Hair follicular keratinocyte (primary cell): ENCODE results near the gene FBXO46. TPM values are rescaled to one million over a fixed set of nuclear protein-coding genes. Genes with fewer than 3 reads are reported as not detected.

ENCODE experiments used
- total RNA-seq: library from RNA; depleted of rRNA; stranded (reverse); fragments of >200 nt; gene quantifications from 2 replicates; pipeline ENCODE4 v1.2.3, GENCODE V29; 2015

Gene FBXO46
- 9.1 and 10.7 TPM in 2 replicates for total RNA-seq

GRCh38 chr19:45730368-45731288 is at the start of gene FBXO46:
TSS of gene FBXO46 (minus strand) at chr19:45730896. CDS start at chr19:45713495, 17,401 bp downstream.

GRCh38 chr19:45768984-45769782 is 38.5 kb upstream of the FBXO46 start, which contains the start of gene SIX5:
TSS of gene SIX5 (minus strand) at chr19:45769252. CDS start at chr19:45768844, 408 bp downstream.

GRCh38 chr19:45733160-45733810 is 2.6 kb upstream of the FBXO46 start, which contains the start of gene MEIOSIN:
TSS of gene MEIOSIN (plus strand) at chr19:45733439. CDS start at chr19:45735377, 1,938 bp downstream.

GRCh38 chr19:45692187-45693105 is 38.2 kb downstream of the FBXO46 start, which contains the start of gene QPCTL:
TSS of gene QPCTL (plus strand) at chr19:45692666. CDS start at chr19:45692704, 38 bp downstream.

GRCh38 chr19:45691516-45692186 is 39.0 kb downstream of the FBXO46 start, which contains the start of gene SNRPD2:
TSS of gene SNRPD2 (minus strand) at chr19:45691953. CDS start at chr19:45691888, 65 bp downstream.

GRCh38 chr19:45667620-45668341 is 62.9 kb downstream of the FBXO46 start, which contains the start of gene GIPR:
TSS of gene GIPR (plus strand) at chr19:45668221. CDS start at chr19:45669521, 1,300 bp downstream.

Other genes with a start within 250 kb of the FBXO46 start
- gene RTN2, start 233.8 kb downstream of the FBXO46 start, total RNA-seq: 6.7 and 16.6 TPM in 2 replicates
- gene PPM1N, start 232.5 kb downstream of the FBXO46 start, total RNA-seq: 1.9 and 4.1 TPM in 2 replicates
- 153 and 157 TPM in 2 replicates for gene VASP, start 223.4 kb downstream of the FBXO46 start, total RNA-seq
- gene OPA3, start 146.1 kb downstream of the FBXO46 start, total RNA-seq: 9.7 and 13.0 TPM in 2 replicates
- not detected in 2 replicates for gene GPR4, start 128.7 kb downstream of the FBXO46 start, total RNA-seq
- 74.6 and 132 TPM in 2 replicates for gene EML2, start 91.5 kb downstream of the FBXO46 start, total RNA-seq
- 0.15 and 1.4 TPM in 2 replicates for gene GIPR, start 62.7 kb downstream of the FBXO46 start, total RNA-seq
- gene SNRPD2, start 38.9 kb downstream of the FBXO46 start, total RNA-seq: 339 and 436 TPM in 2 replicates
- gene QPCTL, start 38.2 kb downstream of the FBXO46 start, total RNA-seq: 30.1 and 35.1 TPM in 2 replicates
- not detected in 2 replicates for gene MEIOSIN, start 2.5 kb upstream of the FBXO46 start, total RNA-seq
- 10.8 and 14.8 TPM in 2 replicates for gene SIX5, start 38.4 kb upstream of the FBXO46 start, total RNA-seq
- 2.1 and 7.1 TPM in 2 replicates for gene DMPK, start 51.6 kb upstream of the FBXO46 start, total RNA-seq
- gene DMWD, start 61.9 kb upstream of the FBXO46 start, total RNA-seq: 40.7 and 41.0 TPM in 2 replicates
- gene RSPH6A, start 84.4 kb upstream of the FBXO46 start, total RNA-seq: not detected in 2 replicates
- gene SYMPK, start 132.3 kb upstream of the FBXO46 start, total RNA-seq: 28.9 and 29.0 TPM in 2 replicates
- gene FOXA3, start 133.4 kb upstream of the FBXO46 start, total RNA-seq: not detected in 2 replicates
- gene IRF2BP1, start 155.2 kb upstream of the FBXO46 start, total RNA-seq: 17.1 and 26.2 TPM in 2 replicates
- gene MYPOP, start 171.7 kb upstream of the FBXO46 start, total RNA-seq: 3.2 and 6.8 TPM in 2 replicates
- not detected in 2 replicates for gene NANOS2, start 183.9 kb upstream of the FBXO46 start, total RNA-seq
- gene NOVA2, start 243.0 kb upstream of the FBXO46 start, total RNA-seq: not detected in 2 replicates